Embryonic facial prominence (tissue), 1 donor: ENCODE data around the gene INO80.

Source experiments
- DNase-seq: peaks from one replicate; pipeline ENCODE4 v3.0.0-alpha.2; 2016; ENCODE audit errors: extremely low spot score

Gene INO80

GRCh38 chr15:40944510-40945296 lies 171.4 kb downstream of the INO80 start:
- no peak for DNase-seq

GRCh38 chr15:40943764-40944365 lies 172.2 kb downstream of the INO80 start:
- no peak for DNase-seq

- no peak for DNase-seq
These were observed 173.2 kb downstream of the INO80 start for GRCh38 chr15:40942878-40943277.

DNA sequence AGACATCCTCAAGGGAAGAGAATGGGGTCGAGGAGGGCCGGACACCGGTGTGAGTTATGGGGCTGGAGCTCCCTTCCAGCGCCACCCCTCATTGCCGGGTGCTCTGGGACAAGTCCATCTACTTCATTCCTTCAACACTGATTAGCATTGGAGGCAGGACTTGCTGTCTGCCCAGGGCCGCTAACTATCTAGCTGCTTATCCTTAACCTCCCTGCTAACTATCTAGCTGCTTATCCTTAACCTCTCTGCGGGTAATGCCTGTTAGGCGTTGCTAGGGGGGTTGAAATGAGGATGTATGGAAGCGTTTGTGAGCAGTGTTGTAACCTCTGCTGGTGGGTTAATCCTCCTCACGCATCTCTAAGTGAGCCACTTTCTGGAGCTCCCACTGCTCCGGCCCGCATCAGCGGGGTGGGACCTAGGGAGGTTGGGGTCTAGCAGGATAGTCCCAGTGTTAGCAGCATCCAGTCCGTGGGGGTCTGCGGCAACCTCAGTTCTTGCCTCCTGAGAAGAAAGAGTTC lies 173.7 kb downstream of the INO80 start:
- DNase-seq: no peak

- DNase-seq: no peak
These were observed 174.3 kb downstream of the INO80 start for GRCh38 chr15:40941528-40942336.

- no peak for DNase-seq
These were observed 175.0 kb downstream of the INO80 start for GRCh38 chr15:40941068-40941527.

DNA sequence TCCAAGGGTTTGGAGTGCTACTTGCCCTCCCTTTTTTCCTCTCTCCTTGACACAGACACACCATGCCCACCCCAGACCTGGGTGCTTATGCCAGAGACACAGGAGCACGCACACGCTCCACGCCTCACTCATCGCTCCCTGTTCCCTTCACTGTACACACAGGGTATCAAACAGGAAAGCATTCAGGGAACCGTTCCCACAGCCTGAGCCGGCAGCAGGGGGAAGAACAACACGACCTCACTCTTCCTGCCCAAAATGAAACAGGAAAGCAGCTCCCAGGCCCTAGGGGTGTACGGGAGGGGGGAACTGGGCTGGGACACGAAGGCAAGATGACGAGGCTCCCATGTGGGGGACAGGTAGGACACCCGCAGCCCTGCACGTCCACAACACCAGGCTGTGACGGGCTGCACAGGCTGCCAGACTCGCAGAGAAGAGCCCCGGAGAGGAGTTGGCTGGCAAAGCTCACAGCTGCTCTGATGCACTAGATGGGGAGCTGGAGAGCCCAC lies 175.7 kb downstream of the INO80 start:
- DNase-seq: no peak

DNA sequence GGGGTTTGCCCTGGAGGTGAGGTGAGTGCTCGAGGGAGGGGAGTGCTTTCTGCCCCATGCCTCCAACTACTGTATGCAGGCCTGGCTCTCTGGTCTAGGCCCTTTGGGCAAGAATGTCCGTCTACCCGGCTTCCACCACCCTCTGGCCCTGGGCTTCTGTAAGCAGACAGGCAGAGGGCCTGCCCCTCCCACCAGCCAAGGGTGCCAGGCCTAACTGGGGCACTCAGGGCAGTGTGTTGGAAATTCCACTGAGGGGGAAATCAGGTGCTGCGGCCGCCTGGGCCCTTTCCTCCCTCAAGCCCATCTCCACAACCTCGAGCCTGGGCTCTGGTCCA lies 177.6 kb downstream of the INO80 start:
- no peak for DNase-seq

- DNase-seq: no peak
These were observed 178.1 kb downstream of the INO80 start for GRCh38 chr15:40937762-40938535.

DNA sequence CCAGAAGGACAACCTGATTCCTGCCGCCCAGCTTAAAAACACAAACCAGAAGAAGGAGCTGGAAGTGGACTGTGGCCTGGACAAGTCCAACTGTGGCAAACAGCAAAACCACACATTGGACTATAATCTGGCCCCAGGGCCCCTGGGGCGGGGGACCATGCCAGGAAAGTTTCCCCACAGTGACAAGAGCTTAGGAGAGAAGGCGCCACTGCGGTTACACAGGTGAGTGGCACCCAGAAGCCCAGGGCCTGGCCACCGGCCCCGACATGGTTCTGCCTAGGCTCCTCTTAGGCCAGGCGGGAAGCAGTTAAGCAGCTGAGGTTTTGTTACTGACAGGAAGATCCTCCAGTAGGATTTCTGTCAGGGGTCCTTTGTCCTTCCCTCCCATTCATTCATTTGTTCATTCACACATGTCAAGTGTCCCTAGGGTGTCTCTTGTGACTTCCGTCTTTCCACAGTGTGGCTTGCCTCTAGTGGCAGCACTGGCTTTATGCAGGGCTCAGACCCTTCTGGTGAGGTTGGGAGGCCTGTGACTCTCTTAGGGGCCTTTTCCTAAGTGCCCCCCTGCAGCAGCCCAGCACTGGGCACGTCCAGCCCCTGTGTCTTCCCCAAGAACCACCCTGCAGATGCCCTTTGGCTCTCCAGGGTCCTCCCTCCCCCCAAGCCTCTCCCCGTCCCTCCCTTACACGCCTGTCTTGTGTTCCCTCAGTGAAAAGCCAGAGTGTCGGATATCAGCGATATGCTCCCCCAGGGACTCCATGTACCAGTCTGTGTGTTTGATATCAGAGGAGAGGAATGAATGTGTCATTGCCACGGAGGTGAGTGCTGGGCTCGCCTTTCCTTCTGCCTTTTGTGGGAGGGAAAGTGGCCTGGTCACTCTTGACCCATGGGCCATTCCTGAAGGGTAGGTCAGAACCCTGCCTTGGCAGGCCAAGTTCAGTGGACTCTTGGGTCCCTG lies 179.1 kb downstream of the INO80 start:
- DNase-seq: no peak

- DNase-seq: no peak
These were observed 179.8 kb downstream of the INO80 start for GRCh38 chr15:40936234-40936708.

- no peak for DNase-seq
These were observed 181.6 kb downstream of the INO80 start for GRCh38 chr15:40934457-40934856.

- DNase-seq: no peak
These were observed 182.6 kb downstream of the INO80 start for GRCh38 chr15:40933517-40933902.

DNA sequence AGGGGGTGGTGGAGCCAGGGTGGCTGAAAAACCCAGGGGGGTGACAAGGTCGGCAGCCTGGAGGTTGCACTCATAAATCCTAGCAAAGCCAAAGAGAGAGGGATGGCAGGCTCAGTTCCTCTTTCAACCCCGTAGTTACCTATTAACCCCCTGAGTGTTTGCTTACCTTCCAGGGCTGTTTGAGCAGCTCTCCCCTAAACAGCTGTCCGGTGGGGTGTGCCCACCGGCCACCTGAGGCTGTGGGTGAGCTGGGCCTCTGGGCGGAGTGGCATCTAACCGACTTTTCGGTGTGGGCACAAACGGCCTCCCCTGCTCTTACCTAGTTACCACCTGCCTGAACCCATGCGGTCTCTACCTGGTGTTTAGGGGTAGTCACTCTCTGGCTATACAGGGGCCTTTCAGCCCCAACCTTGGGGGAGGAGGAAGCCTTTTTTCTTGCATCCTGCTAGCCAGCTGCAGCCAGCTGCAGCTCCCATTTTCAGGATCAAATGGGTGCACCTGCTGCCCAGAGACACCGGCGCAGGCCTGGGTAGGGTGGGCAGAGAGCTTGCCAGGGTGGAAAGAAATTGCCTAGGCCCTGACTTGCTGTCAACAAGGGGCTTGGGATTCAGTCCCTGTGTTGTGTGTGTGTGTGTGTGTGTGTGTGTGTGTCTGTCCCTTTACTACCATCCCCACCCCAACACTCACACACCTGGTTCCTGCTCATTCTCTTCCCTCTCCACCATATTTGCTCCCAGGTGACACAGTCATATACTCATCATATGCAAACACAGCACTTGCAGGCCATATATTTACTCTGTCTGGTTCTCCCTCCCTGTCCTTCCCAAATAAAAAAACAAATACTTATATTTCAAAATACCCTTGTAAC lies 183.2 kb downstream of the INO80 start:
- DNase-seq: no peak

GRCh38 chr15:40932156-40932555 lies 183.9 kb downstream of the INO80 start:
- no peak for DNase-seq

DNA sequence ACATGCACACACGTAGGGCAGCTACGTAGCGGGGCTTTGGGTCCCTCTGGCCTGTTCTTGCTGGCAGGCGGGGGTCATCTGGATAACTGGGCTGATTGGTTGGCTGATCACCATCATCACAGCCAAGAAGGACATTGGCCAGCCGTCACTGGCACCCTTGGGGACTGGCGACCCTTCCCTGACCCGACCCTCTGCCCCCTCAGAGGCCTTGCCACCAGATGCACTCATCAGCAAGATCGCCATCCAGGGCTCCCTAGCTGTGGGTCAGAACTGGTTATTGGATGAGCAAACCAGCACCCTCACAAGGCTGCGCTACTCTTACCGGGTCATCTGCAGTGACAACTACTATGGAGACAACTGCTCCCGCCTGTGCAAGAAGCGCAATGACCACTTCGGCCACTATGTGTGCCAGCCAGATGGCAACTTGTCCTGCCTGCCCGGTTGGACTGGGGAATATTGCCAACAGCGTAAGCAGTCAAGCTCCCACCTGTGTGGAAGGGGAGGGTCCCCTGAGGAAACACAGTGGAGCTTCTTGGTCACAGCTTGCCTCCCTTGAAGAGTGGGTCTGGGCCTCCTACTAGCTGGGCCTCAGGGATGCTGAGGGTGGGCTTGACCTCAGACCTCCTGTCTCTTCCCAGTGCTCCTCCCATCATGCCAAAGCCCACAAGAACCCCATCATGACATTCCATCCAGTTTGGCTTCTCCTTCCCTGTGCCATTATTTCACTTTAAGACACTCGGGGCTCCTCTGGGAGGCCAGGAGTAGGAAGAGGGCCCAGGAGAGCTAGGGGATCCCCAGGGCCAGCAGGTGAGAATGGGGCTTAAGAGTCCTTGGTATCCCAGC lies 184.6 kb downstream of the INO80 start:
- no peak for DNase-seq

GRCh38 chr15:40930430-40931299 lies 185.4 kb downstream of the INO80 start:
- DNase-seq: no peak
